Osteocyte (in vitro differentiated cells): ENCODE data around the gene PLIN3. TPM values are rescaled to one million over a fixed set of nuclear protein-coding genes. Genes with fewer than 3 reads are reported as not detected.
A peak's percentile ranks its signal among the peaks of the same experiment; 100 is the strongest.

Experiments
- DNase-seq: peaks from one replicate; pipeline ENCODE4 v3.0.0; 2021; ENCODE audit warnings: mixed read lengths; ENCODE audit not compliant: unreplicated experiment; ENCODE audit errors: extremely low spot score
- H3K27ac Mint-ChIP-seq: one replicate; pipeline ENCODE4 v1.8.0; 2021; ENCODE audit warnings: mild to moderate bottlenecking, mixed read lengths; ENCODE audit not compliant: unreplicated experiment
- H3K27me3 Mint-ChIP-seq: one replicate; pipeline ENCODE4 v1.8.0; 2021; ENCODE audit warnings: mixed read lengths; ENCODE audit not compliant: unreplicated experiment
- H3K36me3 Mint-ChIP-seq: one replicate; pipeline ENCODE4 v1.8.0; 2021; ENCODE audit warnings: mixed read lengths; ENCODE audit not compliant: unreplicated experiment
- H3K4me1 Mint-ChIP-seq: one replicate; pipeline ENCODE4 v1.8.0; 2021; ENCODE audit warnings: mixed read lengths; ENCODE audit not compliant: unreplicated experiment
- H3K4me3 Mint-ChIP-seq: one replicate; pipeline ENCODE4 v1.8.0; 2021; ENCODE audit warnings: mild to moderate bottlenecking, moderate library complexity, mixed read lengths; ENCODE audit not compliant: unreplicated experiment
- H3K9me3 Mint-ChIP-seq: one replicate; pipeline ENCODE4 v1.8.0; 2021; ENCODE audit warnings: mixed read lengths; ENCODE audit not compliant: unreplicated experiment
- CTCF ChIP-seq: fragments of 200-600 bp; sonication (generic); IDR thresholded peaks from 2 replicates; pipeline ENCODE4 v1.5.0; 2021; ENCODE audit warnings: antibody characterized with exemption, mild to moderate bottlenecking, moderate library complexity
- total RNA-seq: library from RNA; stranded (reverse); gene quantifications from 2 replicates; pipeline ENCODE4 v1.2.1, GENCODE V29; 2021

PLIN3 gene
- total RNA-seq, 1 donor from 2014 or later: 77.8 TPM

GRCh38 chr19:4877753-4878490, 10.5 kb upstream of the PLIN3 start:
- TF ChIP-seq CTCF: no peak
- Mint-ChIP-seq H3K4me3 (no peak overlapping the region), H3K27ac (no peak overlapping the region), H3K9me3 (no peaks in the 10 kb centered on the region), H3K36me3 (no peaks in the 10 kb centered on the region), H3K27me3 (no peaks in the 10 kb centered on the region), H3K4me1 (peaks cover 10% of the 10 kb centered on the region)
- peak; percentile 84 for DNase-seq

- DNase-seq: no peak
- H3K27ac Mint-ChIP-seq: no peak overlapping the region
- no peaks in the 10 kb centered on the region for H3K36me3 Mint-ChIP-seq
- H3K27me3 Mint-ChIP-seq: no peaks in the 10 kb centered on the region
- no peak overlapping the region for H3K4me3 Mint-ChIP-seq
- no peak for TF ChIP-seq CTCF
- no peaks in the 10 kb centered on the region for H3K9me3 Mint-ChIP-seq
- peaks cover 27% of the 10 kb centered on the region for H3K4me1 Mint-ChIP-seq
Observed at GRCh38 chr19:4873930-4874329, 6.5 kb upstream of the PLIN3 start.

GRCh38 chr19:4871711-4872110, 4.2 kb upstream of the PLIN3 start:
- no peaks in the 10 kb centered on the region for H3K36me3 Mint-ChIP-seq
- no peak for DNase-seq
- no peaks in the 10 kb centered on the region for H3K27me3 Mint-ChIP-seq
- H3K9me3 Mint-ChIP-seq: no peaks in the 10 kb centered on the region
- TF ChIP-seq CTCF: no peak
- peaks cover 23% of the 10 kb centered on the region for H3K4me1 Mint-ChIP-seq
- H3K27ac Mint-ChIP-seq: peak overlapping the region; percentile 57
- no peak overlapping the region for H3K4me3 Mint-ChIP-seq

GRCh38 chr19:4870025-4870700, 2.7 kb upstream of the PLIN3 start:
- Mint-ChIP-seq H3K27me3 (no peaks in the 10 kb centered on the region), H3K4me1 (peaks cover 30% of the 10 kb centered on the region), H3K27ac (peak overlapping the region; percentile 86), H3K36me3 (no peaks in the 10 kb centered on the region), H3K9me3 (no peaks in the 10 kb centered on the region), H3K4me3 (no peak overlapping the region)
- TF ChIP-seq CTCF: no peak
- peak; percentile 86 for DNase-seq

- H3K27me3 Mint-ChIP-seq: no peaks in the 10 kb centered on the region
- H3K27ac Mint-ChIP-seq: peak overlapping the region; percentile 86
- peaks cover 32% of the 10 kb centered on the region for H3K4me1 Mint-ChIP-seq
- peak overlapping the region; percentile 84 for H3K4me3 Mint-ChIP-seq
- H3K36me3 Mint-ChIP-seq: peaks cover 3% of the 10 kb centered on the region
- no peak for TF ChIP-seq CTCF
- no peaks in the 10 kb centered on the region for H3K9me3 Mint-ChIP-seq
- DNase-seq: no peak
Observed at GRCh38 chr19:4868286-4868834, 893 bp upstream of the PLIN3 start.
